Breast epithelium (tissue), 3 donors: Measurements from ENCODE around the gene EIPR1.

Experiments used
- POLR2AphosphoS5 ChIP-seq, 3 donors: sonication (generic); formaldehyde crosslinking; IDR thresholded peaks; one replicate each; pipeline ENCODE4 v1.6.1; 2017; ENCODE audit warnings: antibody characterized with exemption in 3 of 3
- TF ChIP-seq, protein P1 (sequence below), 3 donors: fragments of 450-650 bp; IDR thresholded peaks; one replicate each; pipeline ENCODE4 v1.5.1; 2016 to 2017; ENCODE audit warnings: antibody characterized with exemption in 3 of 3, mild to moderate bottlenecking in 3 of 3, moderate library complexity in 3 of 3

DNA sequence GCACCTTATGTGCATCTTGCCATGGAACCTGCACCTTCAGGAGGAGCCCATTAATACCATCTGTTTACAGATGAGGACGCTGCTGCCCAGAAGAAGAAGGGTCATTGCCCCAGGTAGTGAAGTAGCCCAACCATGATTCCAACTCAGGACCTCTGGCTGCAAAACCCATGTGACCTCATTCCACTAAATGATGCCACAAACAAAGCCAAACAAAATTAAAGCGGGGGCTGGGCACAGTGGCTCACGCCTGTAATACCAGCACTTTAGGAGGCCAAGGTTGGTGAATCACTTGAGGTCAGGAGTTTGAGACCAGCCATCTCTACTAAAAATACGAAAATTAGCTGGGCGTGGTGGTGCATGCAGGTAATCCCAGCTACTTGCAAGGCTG, 202.1 kb downstream of the EIPR1 start:
- TF ChIP-seq POLR2AphosphoS5 (IDR thresholded peaks at IDR 0.05), result no peak
- TF ChIP-seq, protein P1, sequence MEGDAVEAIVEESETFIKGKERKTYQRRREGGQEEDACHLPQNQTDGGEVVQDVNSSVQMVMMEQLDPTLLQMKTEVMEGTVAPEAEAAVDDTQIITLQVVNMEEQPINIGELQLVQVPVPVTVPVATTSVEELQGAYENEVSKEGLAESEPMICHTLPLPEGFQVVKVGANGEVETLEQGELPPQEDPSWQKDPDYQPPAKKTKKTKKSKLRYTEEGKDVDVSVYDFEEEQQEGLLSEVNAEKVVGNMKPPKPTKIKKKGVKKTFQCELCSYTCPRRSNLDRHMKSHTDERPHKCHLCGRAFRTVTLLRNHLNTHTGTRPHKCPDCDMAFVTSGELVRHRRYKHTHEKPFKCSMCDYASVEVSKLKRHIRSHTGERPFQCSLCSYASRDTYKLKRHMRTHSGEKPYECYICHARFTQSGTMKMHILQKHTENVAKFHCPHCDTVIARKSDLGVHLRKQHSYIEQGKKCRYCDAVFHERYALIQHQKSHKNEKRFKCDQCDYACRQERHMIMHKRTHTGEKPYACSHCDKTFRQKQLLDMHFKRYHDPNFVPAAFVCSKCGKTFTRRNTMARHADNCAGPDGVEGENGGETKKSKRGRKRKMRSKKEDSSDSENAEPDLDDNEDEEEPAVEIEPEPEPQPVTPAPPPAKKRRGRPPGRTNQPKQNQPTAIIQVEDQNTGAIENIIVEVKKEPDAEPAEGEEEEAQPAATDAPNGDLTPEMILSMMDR (IDR thresholded peaks at IDR 0.05), result no peak
